ENCODE data around the gene ANKRA2. TPM values are rescaled to one million over a fixed set of nuclear protein-coding genes. Genes with fewer than 3 reads are reported as not detected.

The ANKRA2 gene
- total and polyA plus RNA-seq, 2 of the 4 experiments (the other 2 are of a cell fraction) = 10.8 to 12.5 TPM

- CTCF ChIA-PET = interaction anchor here (0.7 to 1.0 kb wide), 2 partner anchors 16 to 55 kb away, joined by 3 to 4 read pairs; no protein-coding TSS in a partner anchor
- Histone ChIP-seq H4K8ac (ENCODE audit: low read depth in 2 of 2, low read length in 2 of 2) (peak overlapping the region in 1 of 2 experiments; percentile 50; a peak in 1 of 4 replicates), H3K56ac (ENCODE audit: extremely low read depth, insufficient read depth, low read length) (no peak overlapping the region), H4K91ac (ENCODE audit: insufficient read depth, low read depth, low read length) (no peak overlapping the region), H2AK9ac (replicated peaks; ENCODE audit: low read depth, low read length, poor library complexity) (no peak overlapping the region), H3K4ac (ENCODE audit: low read depth, low read length) (no peak overlapping the region), H3K18ac (ENCODE audit: low read depth, low read length) (no peak overlapping the region), H3K79me1 (ENCODE audit: low read depth in 1 of 2, low read length in 2 of 2) (no peaks in the 10 kb centered on the region), H2BK5ac (ENCODE audit: low read depth, low read length, poor library complexity, severe bottlenecking) (no peak overlapping the region), H3K36me3 (ENCODE audit: control insufficient read depth, insufficient read depth, low read length) (no peaks in the 10 kb centered on the region), H3K4me2 (ENCODE audit: low read depth, low read length) (no peak overlapping the region; the same call in 1 of the 2 replicates), H3K9me3 (ENCODE audit: control insufficient read depth, insufficient read depth, low read length) (no peaks in the 10 kb centered on the region), H3K9me1 (ENCODE audit: insufficient read depth, low read length) (peaks cover 3% of the 10 kb centered on the region; the same call in 1 of the 2 replicates), H3K4me3 (ENCODE audit: insufficient read depth, low read depth, low read length) (no peak overlapping the region), H2BK20ac (ENCODE audit: low read depth, low read length) (no peak overlapping the region), H2BK15ac (ENCODE audit: low read depth, low read length) (no peak overlapping the region), H2AK5ac (ENCODE audit: low read depth, low read length) (peak overlapping the region; percentile 33; the same call in 1 of the 2 replicates), H2BK120ac (ENCODE audit: low read depth, low read length) (no peak overlapping the region), H4K5ac (ENCODE audit: low read depth, low read length) (no peak overlapping the region), H3K4me1 (ENCODE audit: control insufficient read depth, insufficient read depth, low read length) (peaks cover 6% of the 10 kb centered on the region), H4K20me1 (ENCODE audit: insufficient read depth, low read length) (no peaks in the 10 kb centered on the region), H2AFZ (replicated peaks; ENCODE audit: low read length, poor library complexity) (peak overlapping the region; percentile 82), H3K27me3 (ENCODE audit: control insufficient read depth, insufficient read depth, low read length) (no peaks in the 10 kb centered on the region), H3K23ac (ENCODE audit: low read depth, low read length) (no peak overlapping the region), H3K9ac (ENCODE audit: low read depth, low read length) (no peak overlapping the region), H3K14ac (replicated peaks; ENCODE audit: low read depth, low read length) (0 out of 2 replicates have a peak overlapping the region, but pooled peaks have one; percentile 0), H3K27ac (ENCODE audit: insufficient read depth, low read length) (no peak overlapping the region)
- in situ Hi-C loops (cut with MboI; ENCODE audit: low sequenced_read_pairs) (no loop called here), intact Hi-C loops (cut with micrococcal nuclease) (loop anchor here (1.0 kb wide), 2 partner anchors 17 to 46 kb away; partner anchors contain the start of genes ANKRA2 and UTP15), dilution Hi-C loops (cut with HindIII; ENCODE audit: low sequenced_read_pairs, unreplicated experiment) (no loop called here)
- peak; percentile 84 for DNase-seq
- peak; percentile 99 for ATAC-seq (ENCODE audit: low read depth)
- TF ChIP-seq SMC3 (IDR thresholded peaks at IDR 0.05; ENCODE audit: low read depth, low read length) = peak; percentile 77
- TF ChIP-seq RAD21 (IDR thresholded peaks at IDR 0.05; ENCODE audit: low read length) = peak; percentile 92
- TF ChIP-seq CHD1 (IDR thresholded peaks at IDR 0.05; ENCODE audit: low read depth, low read length) = no peak
- peak; percentile 93 for TF ChIP-seq CTCF (conservative IDR thresholded peaks at IDR 0.05; ENCODE audit: low read depth, low read length)
- POLR2A ChIA-PET (ENCODE audit: unreplicated experiment) = no interaction called here
- BruUV-seq (replicated peaks) = no TSS peak
- WGBS, 2 experiments (ENCODE audit: extremely low coverage in 2 of 2, insufficient read length in 1 of 2) = no CpG with 5 or more reads among the region's 16 CpGs
Observed at GRCh38 chr5:73519531-73520283, 45.7 kb downstream of the ANKRA2 start.
